Astrocyte of the cerebellum (primary cell): ENCODE results near the gene PGM2.

Experiments used
- DNase-seq: peaks from one replicate; pipeline ENCODE4 v3.0.0-alpha.2; 2011; ENCODE audit warnings: low read depth
- H3K4me3 ChIP-seq: 2 replicates; pipeline ENCODE4 v1.5.1; 2011; ENCODE audit warnings: mild to moderate bottlenecking, low read depth, low read length, moderate library complexity
- CTCF ChIP-seq: IDR thresholded peaks from 2 replicates; pipeline ENCODE4 v1.5.1; 2012; ENCODE audit warnings: low read length, low read depth, moderate library complexity, mild to moderate bottlenecking; ENCODE audit errors: missing control alignments
- in situ Hi-C: cut with HindIII; loops from 2 replicates; pipeline ENCODE4 v1.10.0; 2017; ENCODE audit warnings: low sequenced_read_pairs

Gene PGM2

GRCh38 chr4:37836274-37836673, 9.8 kb downstream of the PGM2 start:
- DNase-seq: no peak
- in situ Hi-C loops: no loop called here
- no peak overlapping the region for H3K4me3 ChIP-seq
- TF ChIP-seq CTCF: no peak

- TF ChIP-seq CTCF: no peak
- H3K4me3 ChIP-seq: no peak overlapping the region
- no peak for DNase-seq
- in situ Hi-C loops: no loop called here
Measured at GRCh38 chr4:37836838-37837440, 10.5 kb downstream of the PGM2 start.

- DNase-seq: peak; percentile 63
- H3K4me3 ChIP-seq: no peak overlapping the region
- TF ChIP-seq CTCF: no peak
- in situ Hi-C loops: no loop called here
Measured at GRCh38 chr4:37837446-37837845, 11.0 kb downstream of the PGM2 start.

GRCh38 chr4:37839426-37839825, 12.9 kb downstream of the PGM2 start:
- in situ Hi-C loops: no loop called here
- no peak for DNase-seq
- TF ChIP-seq CTCF: no peak
- no peak overlapping the region for H3K4me3 ChIP-seq

GRCh38 chr4:37844204-37844603, 17.7 kb downstream of the PGM2 start:
- in situ Hi-C loops: no loop called here
- no peak for DNase-seq
- TF ChIP-seq CTCF: no peak
- H3K4me3 ChIP-seq: no peak overlapping the region

- in situ Hi-C loops: no loop called here
- no peak for TF ChIP-seq CTCF
- no peak overlapping the region for H3K4me3 ChIP-seq
- DNase-seq: no peak
Measured at GRCh38 chr4:37845201-37845600, 18.7 kb downstream of the PGM2 start.

- in situ Hi-C loops: no loop called here
- H3K4me3 ChIP-seq: no peak overlapping the region
- DNase-seq: no peak
- no peak for TF ChIP-seq CTCF
Measured at GRCh38 chr4:37847311-37847884, 20.9 kb downstream of the PGM2 start.
